D341Med (cell line): Measurements from ENCODE around the gene PPP6R3.
"Not testable (repeated sequence)": the region's sequence is repeated elsewhere in the genome, so short reads cannot be mapped to it uniquely, and the experiment has no call there.

Source experiments
- DNase-seq: peaks from one replicate; pipeline ENCODE4 v3.0.0; 2012; ENCODE audit warnings: low spot score

The PPP6R3 gene

DNA sequence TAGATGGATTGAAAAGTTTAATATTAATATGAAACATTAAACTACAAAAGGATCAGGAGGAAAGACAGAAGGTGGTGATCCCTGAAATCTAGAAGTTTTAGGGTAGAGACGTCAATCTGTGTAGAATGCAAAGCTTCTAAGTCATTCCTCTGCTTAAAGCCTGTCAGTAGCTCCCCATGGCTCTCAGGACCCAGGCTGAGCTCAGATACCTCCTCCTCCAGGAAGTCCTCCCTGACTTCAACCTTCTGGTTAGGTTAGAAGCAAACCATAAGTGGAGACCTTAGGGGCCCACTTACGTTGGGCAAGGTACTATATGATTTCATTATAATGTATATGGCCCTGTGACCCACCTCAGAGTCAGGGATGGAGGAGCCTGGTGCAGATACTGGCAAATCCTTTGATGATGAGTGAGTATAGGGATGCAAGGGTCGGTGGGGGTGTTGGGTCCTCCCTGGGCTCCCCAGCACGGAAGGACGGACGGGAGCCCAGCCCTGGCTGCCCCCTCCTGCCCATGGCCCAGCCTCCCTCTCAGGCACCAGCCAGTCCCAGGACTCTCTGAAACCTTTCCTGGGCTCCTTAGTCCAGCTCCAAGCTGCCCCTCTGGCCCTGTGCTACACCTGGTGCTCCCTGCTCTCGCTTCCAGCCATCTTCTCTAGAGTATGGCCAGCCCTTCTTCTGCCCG, 3.2 kb upstream of the PPP6R3 start:
- no peak for DNase-seq

DNA sequence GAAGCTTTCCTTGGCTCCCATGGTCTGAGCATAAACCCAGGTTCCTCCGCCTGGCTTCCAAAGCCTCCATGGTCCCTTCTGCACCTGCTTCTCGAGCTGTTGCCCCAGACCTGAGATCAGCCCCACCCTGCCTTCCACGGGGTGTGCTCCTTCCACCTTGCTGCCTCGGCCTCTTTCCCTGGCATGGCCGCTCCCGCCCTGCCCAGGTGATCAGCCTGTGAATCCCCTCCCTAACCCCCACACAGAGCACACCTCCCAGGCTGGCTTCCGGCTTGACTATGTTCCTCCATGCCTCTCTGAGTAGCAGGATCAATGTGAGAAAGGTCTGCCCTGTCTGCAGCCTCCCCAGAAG, 2.7 kb upstream of the PPP6R3 start:
- DNase-seq, result no peak

DNA sequence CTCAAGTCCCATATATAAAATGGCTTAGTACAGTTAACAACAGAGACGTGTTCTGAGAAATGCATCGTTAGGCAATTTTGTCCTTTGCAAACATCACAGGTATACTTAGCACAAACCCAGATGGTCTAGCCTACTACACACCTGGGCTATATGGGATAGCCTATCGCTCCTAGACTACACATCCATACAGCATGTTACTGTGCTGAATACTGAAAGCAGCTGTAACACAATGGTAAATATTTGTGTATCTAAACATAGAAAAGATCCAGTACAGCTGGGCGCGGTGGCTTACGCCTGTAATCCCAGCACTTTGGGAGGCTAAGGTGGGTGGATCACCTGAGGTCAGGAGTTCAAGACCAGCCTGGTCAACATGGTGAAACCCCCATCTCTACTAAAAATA, 2.2 kb upstream of the PPP6R3 start:
- not testable (repeated sequence) for DNase-seq

DNA sequence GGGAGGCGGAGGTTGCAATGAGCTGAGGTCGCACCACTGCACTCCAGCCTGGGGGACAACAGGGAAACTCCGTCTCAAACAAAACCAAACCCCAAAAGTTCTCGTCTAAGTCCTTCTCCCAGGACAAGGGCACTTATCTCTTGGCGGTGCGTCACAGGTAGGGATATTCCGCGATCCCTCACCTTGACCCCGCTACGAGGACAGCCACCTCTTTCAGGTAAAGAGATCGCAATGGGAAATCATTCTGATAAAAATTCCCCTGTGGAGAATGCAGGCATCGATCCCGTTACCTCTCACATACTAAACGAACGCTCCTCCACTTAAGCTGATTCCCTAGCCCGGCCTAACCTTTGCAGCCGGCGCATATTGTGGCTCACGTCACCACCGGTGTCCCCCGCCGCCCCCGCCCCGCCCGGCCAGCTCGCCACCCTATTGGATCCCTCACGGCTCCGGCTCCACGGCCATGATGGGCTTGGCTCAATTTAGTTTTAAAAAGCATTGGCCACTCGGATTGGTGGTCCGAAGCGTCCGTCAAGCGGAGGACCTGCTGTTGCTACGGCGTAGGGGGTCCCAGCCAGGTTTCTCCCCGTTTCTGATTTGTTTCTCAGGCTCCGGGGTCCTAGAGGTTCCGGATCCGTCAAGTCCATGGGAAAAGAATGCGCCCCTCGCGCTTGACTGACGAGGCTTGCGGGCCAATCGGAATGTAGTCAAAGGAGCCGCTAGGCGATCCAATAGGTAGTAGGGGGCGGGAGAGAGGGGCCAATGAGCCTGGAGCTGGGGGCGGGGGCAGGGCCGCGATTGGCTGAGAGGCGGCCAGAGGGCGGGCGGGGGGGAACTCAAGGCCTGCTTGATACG, 439 bp upstream of the PPP6R3 start:
- DNase-seq, result peak; percentile 95

DNA sequence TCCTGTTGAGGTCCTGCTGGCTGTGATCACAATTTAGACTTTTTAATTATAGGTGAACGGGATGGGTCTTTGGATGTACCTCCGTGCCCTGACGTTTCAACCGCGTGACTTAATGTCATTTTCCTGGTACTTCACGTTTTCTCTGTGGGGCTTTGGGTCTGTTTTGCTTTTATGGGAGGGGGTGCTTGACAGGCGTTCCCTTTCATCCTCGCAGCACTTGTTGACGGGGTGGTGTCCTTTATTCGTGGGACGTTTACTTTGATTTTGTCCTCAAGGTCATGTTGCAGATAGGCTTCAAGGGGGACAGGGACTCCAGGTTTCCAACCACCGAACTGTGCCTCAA, 994 bp downstream of the PPP6R3 start:
- DNase-seq, result no peak

DNA sequence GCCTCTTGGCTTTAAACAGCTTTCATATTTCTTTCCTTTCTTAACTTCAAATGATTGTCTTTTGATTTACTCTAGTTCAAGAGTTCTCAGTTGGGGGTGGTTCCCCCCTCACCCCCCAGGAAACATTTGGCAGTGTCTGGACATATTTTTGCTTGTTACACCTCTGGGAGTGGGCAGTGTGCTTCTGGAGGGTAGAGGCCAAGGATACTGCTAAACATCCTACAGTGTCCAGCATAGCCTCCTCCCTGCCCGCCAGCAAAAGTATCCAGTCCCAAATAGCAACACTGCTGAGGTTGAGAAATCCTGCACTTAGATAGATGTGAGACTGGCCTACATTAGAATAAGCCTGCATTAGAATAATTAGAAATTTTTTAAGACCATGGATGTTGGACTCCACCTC, 3.2 kb downstream of the PPP6R3 start:
- no peak for DNase-seq

DNA sequence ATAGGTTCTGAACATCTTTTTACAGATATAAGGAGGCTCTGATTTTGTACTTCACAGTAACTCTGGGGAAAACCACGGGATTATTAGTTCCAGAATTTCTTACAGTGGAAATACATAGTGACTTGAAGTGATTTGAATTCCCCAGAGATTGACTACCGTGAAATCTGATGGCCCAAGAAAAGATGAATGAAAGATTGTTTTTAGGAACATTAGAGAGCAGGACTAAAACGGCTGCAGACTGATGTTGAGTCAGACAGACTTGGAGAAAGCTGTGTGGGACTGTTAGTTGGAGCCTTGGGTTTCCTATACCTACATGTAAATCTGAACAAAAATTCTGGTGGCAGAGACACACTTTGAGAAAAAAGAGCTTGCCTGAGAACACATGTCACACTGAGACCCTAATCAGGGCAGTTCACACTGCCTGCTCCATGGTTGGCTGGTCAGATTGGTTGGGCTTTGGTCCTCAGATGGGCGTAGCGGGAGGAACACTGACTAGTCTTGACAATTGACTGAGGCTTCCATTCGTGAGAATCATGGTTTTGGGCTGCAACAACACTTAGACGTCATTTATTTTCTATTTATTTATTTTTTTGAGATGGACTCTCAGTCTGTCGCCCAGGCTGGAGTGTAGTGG, 6.8 kb downstream of the PPP6R3 start:
- no peak for DNase-seq

DNA sequence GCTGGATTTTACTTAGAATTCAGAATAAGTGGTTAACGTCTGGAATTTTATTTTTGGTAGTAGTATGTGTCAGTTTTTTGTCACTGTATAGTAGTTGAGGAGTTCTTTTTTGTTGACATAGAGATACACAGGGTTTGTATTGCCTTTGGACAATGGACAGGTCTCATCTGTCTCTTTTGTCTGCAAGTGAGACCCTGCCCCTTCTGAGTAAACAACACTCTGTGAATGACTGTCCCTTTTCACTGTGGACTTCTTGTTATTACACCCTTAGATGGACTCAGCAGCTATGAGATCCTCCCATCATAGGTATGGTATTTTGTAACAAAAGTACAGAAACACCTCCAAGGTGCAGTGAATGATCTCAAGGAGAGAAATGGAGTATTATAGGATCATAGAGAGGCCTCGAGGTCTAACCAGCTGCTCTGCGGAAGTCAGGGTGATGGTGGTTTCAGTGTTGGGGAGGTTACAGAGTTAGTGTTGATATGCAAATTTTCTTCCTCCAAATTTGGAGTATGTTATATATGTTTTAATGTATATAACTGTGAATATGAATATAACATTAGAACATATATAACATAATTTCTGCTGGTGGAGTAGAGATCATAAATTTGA, 7.8 kb downstream of the PPP6R3 start:
- DNase-seq, result no peak

DNA sequence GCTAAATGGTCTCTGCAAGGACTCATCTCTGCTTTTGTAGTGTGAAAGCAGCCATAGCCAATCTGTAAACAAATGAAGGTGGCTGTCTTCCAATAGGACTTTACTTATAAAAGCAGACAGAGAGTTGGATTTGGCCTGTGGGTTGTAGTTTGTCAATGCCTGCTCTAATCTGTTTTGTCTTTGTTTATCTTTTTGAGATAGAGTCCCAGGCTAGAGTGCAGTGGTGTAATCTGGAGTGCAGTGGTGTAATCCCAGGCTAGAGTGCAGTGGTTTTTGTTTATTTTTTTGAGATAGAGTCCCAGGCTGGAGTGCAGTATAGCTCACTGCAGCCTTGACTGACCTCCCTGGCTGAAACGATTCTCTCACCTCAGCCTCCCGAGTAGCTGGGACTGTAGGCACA, 8.6 kb downstream of the PPP6R3 start:
- DNase-seq, result no peak

DNA sequence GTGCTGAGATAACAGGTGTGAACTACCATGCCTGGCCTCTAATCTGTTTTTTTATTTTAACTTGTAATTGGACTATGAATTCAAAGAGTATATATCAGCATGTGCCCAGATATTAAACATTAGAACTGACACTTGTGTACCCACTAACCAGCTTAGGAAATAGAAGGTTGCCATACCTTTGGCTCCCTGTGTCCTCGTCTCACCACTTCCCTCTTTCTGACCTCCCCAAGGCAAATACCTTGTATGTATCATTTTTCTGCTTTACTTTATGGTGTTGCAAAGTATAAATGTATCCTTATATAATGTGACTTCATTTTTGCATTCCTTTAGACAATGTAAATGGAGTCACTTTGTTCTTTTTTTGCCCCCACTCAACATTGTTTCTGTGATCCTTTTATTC, 9.1 kb downstream of the PPP6R3 start:
- DNase-seq, result no peak

DNA sequence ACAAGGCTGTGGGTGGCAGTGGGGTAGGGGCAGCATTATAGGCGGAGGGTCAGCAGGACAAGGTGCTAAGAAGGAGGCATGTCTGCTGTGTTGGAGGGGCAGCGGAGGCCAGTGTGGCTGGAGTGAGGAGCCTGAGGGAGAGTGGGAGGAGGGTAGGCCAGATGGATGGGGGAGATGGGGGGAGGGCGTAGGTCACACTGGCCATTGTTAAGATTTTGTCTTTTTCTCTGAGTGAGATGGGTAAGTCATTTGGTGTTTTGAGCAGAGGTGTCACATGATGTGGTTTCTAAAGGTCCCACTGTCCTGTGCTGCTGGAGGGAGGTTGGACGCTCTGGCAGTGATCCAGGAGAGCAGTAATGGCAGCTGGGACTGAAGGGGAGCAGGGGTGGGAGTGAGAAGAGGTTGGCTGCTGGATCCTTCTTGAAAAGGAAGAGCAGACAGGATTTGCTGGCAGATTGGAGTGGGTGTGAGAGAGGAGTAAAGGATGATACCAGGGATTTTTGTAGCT, 9.8 kb downstream of the PPP6R3 start:
- peak; percentile 57 for DNase-seq

DNA sequence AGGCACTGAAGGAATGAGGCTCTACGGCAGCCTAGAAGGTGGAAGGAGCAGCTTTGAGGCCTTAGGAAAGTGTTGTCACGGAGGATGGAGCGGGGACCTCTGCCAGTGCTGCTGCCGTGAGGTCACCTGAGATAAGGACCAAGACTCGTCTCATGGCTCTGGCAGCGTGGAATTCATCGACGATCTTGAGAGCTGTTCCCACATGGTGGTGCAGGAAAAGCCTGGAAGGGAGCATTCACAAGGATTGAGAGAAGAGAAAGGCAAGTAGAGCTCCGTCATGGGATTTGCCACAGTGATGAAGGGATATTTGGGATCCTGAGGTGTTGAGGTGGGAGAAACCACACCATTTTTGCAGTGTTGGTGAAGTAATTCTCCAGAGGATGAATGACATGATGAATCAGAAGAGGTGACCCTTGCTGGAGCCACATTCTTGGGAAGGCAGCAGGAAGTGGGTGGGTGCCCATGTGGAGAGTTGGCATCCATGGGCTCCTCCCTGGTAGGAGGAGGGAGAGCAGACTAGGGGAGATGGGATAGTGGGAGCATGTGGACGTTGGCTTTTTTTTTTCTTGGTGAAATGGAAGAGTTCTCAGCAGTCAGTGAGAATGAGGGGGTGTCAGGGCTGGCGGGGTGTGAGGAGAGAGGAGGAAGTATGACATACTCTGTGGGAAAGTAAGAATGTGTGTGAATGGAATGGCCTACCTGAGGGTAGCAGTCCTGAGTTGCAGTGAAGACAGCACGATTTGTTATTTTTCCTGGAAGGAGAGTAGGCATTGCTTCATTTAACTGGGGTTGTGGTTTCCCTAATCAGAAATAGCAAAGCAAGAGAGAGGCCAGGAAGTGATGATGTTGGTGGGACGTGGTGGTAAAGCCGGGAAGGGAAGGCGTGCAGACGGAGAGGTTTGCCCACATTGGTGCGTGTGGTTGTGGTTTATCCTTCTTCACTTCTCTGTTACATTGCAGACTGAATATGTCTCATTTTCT, 11.1 kb downstream of the PPP6R3 start:
- no peak for DNase-seq

DNA sequence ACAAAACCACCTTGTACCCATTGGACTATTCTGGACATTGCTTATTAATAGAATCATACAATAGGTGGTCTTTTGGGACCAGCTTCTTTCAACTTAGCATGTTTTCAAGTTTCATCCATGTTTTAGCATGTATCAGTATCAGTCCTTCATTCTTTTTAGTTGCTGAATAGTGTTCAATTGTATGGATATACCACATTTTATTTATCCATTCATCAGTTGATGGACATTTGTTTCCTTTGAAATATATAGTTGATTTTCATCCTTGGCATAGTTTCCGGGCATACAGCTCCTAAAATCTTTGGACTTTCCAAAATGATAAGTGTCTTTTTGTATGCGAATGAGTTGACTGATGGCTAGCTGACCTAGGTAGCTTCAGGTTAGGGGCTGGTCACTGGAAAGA, 12.2 kb downstream of the PPP6R3 start:
- DNase-seq, result no peak

DNA sequence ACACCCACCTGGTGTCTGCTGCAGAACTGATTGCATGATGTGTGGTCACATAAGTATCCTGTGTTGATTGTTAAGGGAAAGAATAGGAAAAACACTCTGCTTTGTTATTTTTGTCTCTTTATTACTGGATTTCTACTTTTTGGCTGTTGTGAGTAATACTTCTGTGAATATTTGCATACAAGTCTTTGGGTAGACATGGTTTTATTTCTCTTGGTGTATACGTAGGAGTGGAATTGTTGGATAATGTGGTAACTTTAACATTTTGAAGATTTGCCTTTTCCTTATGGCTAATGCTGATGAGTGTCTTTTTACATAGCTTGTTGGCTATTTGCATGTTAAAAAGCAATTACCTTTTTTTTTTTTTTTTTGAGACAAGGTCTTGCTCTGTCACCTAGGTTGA, 13.1 kb downstream of the PPP6R3 start:
- DNase-seq, result no peak

DNA sequence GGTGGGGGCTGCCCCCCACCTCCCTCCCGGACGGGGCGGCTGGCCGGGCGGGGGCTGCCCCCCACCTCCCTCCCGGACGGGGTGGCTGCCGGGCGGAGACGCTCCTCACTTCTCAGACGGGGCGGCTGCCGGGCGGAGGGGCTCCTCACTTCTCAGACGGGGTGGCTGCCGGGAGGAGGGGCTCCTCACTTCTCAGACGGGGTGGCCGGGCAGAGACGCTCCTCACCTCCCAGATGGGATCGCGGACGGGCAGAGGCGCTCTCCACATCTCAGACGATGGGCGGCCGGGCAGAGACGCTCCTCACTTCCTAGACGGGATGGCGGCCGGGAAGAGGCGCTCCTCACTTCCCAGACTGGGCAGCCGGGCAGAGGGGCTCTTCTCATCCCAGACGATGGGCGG, 15.1 kb downstream of the PPP6R3 start:
- DNase-seq, result not testable (repeated sequence)

DNA sequence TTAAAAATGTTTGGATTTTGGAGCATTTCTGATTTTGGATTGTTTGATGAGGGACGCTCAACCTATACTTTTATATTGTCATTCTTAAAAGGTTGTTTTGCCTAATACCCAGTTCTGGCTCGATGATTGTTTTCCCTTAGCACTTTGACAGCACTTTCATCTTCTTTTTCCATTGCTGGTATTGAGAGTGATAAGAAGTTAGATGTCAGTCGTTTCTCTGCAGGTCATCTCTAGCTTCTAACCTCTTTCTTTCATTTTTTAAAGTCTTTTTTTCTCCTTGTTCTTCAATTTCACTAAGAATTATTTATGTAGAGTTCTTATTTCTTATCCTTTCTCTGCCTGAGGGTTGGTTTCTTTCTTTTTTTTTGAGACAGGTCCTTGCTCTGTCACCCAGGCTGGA, 18.8 kb downstream of the PPP6R3 start:
- no peak for DNase-seq

DNA sequence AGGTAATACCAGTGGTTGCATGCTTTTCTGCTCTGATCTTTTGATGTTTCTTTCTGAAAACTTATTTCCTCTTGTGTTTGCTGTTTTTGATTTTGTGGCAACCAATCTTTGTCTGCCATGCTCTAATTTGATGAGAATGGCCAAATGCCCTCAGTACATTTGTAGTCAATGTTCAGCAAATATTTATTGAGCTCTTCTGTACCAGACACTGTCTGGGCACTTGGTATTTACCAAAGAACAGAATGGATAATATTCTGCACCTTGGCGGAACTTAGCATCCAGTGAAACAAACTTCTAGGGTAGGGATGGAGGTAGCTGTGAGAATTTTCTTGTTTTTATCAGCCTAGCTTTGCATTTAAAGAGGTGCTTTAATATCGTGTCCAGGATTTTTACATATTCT, 19.6 kb downstream of the PPP6R3 start:
- DNase-seq, result no peak

DNA sequence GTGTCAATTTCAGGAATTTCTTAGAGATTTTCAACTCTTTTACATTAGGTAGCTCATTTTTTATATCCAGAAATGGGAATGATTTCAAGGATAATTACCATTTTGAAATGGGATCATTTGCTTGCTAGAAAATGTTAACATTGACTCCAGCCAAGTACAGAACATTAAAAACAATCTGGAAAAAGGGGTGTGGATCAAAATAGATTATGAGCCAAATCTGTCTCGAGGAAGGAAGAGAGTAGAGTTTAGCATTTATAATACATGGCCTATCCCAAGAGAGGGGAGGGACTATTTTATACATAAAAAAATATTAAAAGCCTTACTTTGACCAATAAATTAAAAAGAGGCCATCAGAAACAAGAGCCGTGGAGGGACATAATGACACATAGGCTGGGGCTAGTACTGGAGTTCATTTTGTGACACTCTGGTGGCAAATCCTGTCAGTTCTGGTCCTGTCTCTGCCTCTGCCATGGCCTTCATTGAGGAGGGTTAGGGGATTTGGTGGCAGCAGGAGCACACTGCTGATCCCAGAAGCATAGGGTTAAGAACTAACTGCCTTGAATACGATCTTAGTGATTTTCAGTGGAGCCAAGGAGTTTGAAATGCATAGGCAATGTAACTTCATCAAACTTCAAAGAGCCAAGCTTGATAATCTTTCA, 20.4 kb downstream of the PPP6R3 start:
- DNase-seq, result no peak

DNA sequence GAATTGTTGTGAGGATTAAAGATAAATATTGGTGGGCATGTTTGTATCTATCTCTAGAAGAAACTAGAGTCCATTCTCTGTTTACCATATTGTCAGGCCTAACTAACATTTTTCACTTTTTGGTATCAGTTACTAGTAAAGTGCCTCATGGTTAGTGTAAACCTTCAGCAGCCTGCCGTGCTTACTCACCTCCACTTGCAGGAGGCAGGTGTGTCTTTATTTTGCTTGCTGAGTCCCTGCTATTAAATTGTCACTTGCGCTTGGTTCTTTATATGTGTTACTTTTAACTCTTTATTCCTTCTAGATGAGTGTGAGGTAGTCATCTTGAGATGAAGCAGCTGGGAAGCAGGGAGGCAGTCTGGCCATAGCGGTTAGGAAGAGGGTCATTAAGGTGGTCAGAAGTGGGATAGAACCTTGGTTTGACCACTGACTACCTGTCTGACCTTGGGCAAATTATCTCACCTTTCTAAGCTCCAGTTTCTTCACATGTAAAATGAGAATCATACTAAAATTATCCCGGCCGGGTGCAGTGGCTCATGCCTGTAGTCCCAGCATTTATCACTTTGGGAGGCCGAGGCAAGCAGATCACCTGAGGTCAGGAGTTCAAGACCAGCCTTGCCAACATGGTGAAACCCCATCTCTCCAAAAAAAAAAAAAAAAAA, 21.2 kb downstream of the PPP6R3 start:
- DNase-seq, result no peak

DNA sequence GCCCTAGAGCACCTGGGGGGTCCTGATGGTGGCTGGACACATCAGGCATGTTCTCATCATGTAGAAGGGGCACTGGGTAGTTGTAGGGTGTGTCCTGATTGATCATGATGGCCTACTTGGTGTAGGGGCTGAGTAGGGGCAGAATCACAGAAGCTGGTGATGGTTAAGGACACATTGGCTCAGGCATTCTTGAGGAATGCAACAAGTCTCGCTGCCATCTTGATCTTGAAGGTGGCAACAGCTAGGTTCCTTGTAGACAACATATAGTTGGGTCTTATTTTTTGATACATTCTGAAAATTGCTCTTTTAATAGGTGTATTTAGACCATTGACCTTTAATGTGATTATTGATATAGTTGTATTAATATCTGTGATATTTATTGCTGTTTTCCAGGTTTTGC, 28.1 kb downstream of the PPP6R3 start:
- no peak for DNase-seq
